Testis (tissue), 3 donors: ENCODE results near the gene AIFM1. TPM values are rescaled to one million over a fixed set of nuclear protein-coding genes. Genes with fewer than 3 reads are reported as not detected.

ENCODE experiments used
- DNase-seq: peaks from one replicate; pipeline ENCODE4 v3.0.0-alpha.2; 2019
- H3K27ac ChIP-seq, 2 donors: fragments of 200-600 bp; sonication (generic); one replicate each; pipeline ENCODE4 v1.5.1; 2019
- H3K27me3 ChIP-seq: fragments of 200-600 bp; sonication (generic); one replicate; pipeline ENCODE4 v1.5.1; 2019
- H3K36me3 ChIP-seq: fragments of 200-600 bp; sonication (generic); one replicate; pipeline ENCODE4 v1.5.1; 2017; ENCODE audit warnings: low read depth; ENCODE audit errors: missing control alignments
- H3K4me1 ChIP-seq: fragments of 200-600 bp; sonication (generic); one replicate; pipeline ENCODE4 v1.5.1; 2019
- H3K4me3 ChIP-seq, 2 donors: fragments of 200-600 bp; sonication (generic); one replicate each; pipeline ENCODE4 v1.5.1; 2017 to 2019
- H3K9me3 ChIP-seq: fragments of 200-600 bp; sonication (generic); one replicate; pipeline ENCODE4 v1.5.1; 2017
- CTCF ChIP-seq, 3 experiments: fragments of 450-650 bp in 2 of 3; fragments of 200-600 bp in 1 of 3; sonication (generic) in 1 of 3; IDR thresholded peaks; one replicate each; pipeline ENCODE4 v1.5.1; 2016 to 2019; ENCODE audit warnings: antibody characterized with exemption in 3 of 3, mild to moderate bottlenecking in 2 of 3, moderate library complexity in 1 of 3
- POLR2A ChIP-seq: fragments of 450-650 bp; IDR thresholded peaks from one replicate; pipeline ENCODE4 v1.6.1; 2017; ENCODE audit warnings: antibody characterized with exemption, mild to moderate bottlenecking, moderate library complexity
- WGBS, 2 donors: methylation state at CpG; one replicate each; pipeline ENCODE4 v1.1.5; 2018; 5-methylcytosine and 5-hydroxymethylcytosine counted together
- intact Hi-C: fragments of 100-400 bp; cut with DNase I; formaldehyde crosslinking; loops from one replicate; pipeline ENCODE4 v1.15.1; 2023; ENCODE audit warnings: low total_unique reads
- polyA plus RNA-seq: library from polyadenylated mRNA; stranded (reverse); fragments of 350-450 nt; fragmentation: Illumina TruSeq; extraction: RNeasy Lipid Tissue Mini Kit (QIAGEN cat#74804); gene quantifications from one replicate; pipeline ENCODE4 v1.2.3, GENCODE V29; 2014; ENCODE audit warnings: low read depth, low replicate concordance; ENCODE audit not compliant: insufficient read depth
- total RNA-seq, 2 donors: library from RNA; depleted of rRNA; stranded (reverse); fragments of >200 nt; gene quantifications; one replicate each; pipeline ENCODE4 v1.2.3, GENCODE V29; 2016

Gene AIFM1
- total and polyA plus RNA-seq, 3 donors from 2014 or later, result 55.1 to 70.1 (median 67.1) TPM

DNA sequence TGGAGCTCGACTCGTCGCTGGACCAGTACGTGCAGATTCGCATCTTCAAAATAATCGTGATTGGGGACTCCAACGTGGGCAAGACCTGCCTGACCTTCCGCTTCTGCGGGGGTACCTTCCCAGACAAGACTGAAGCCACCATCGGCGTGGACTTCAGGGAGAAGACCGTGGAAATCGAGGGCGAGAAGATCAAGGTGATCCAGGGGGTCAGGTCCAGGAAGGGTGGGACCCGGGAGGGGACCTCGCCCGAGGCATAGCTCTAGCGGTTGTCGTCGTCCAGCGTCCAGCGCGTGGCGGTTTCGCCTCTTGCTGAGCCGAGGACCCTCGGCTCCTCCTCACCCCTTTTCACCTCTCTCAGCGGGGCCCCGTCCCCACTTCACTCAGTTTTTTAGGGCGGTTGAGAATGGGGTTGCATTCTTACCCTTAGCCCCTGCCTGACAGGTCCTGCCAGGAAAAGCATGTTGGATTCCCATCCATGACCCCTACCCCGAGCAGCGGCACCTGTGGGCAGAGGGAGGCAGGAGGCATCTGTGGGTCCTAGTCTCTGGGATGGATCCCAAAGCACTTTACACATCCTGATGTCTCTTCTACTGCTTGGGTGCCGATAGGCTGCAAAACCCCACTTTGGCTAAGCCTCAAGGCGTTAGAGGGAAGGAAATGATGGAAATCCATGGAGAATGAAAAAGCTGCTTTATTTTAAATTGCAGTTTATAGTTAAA, 6.6 kb upstream of the AIFM1 start:
- Histone ChIP-seq H3K27ac (no peak overlapping the region), H3K4me3 (peak overlapping the region; percentile 18 to 50), H3K9me3 (no peaks in the 10 kb centered on the region), H3K4me1 (no peaks in the 10 kb centered on the region), H3K36me3 (no peaks in the 10 kb centered on the region), H3K27me3 (no peaks in the 10 kb centered on the region)
- intact Hi-C loops, result no loop called here
- 8 to 32% methylated on average over 10 to 18 of the region's 34 CpGs for WGBS, 2 donors
- DNase-seq, result no peak
- TF ChIP-seq POLR2A, result no peak
- TF ChIP-seq CTCF (IDR thresholded peaks at IDR 0.05), result no peak

DNA sequence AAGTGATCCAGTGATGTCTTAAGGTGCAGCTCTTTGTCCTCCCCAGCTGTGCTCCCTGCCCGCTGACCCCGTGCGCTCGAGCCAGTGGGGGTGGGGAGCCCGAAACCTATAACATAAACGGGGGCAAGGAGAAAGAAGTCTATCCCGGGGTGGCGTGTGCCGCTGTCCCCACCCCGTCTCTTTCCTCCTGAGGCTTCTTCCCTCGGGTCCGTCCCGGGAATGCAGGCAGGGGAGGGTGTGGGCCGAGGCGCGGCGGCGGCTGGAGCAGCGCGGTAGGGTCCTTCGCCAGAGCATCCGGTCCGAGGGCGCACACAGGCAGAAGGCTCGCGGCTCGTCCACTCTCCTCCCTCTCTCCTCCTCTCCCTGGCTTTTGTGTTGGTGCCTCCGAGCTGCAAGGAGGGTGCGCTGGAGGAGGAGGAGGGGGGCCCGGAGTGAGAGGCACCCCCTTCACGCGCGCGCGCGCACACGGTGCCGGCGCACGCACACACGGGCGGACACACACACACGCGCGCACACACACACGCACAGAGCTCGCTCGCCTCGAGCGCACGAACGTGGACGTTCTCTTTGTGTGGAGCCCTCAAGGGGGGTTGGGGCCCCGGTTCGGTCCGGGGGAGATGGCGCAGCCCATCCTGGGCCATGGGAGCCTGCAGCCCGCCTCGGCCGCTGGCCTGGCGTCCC, 5.9 kb upstream of the AIFM1 start, which contains the start of gene RAB33A:
Gene RAB33A, plus strand, starts transcription at position 517 of the 681 bp plus-strand sequence. Its CDS starts 101 bp downstream, at position 618.
- Histone ChIP-seq H3K4me3 (peak within 1 kb of the TSS; percentile 18 to 50), H3K27me3 (no peaks in the 10 kb centered on the region), H3K9me3 (no peaks in the 10 kb centered on the region), H3K4me1 (peaks cover 3% of the 10 kb centered on the region), H3K36me3 (no peaks in the 10 kb centered on the region), H3K27ac (no peak within 1 kb of the TSS)
- intact Hi-C loops, result no loop called here
- peak; percentile 16 for DNase-seq
- TF ChIP-seq POLR2A (no peak), CTCF (IDR thresholded peaks at IDR 0.05) (no peak)
- 0% methylated on average over 3 to 5 of the region's 61 CpGs for WGBS, 2 donors

- 2 to 20% methylated on average over 1 to 9 of the region's 36 CpGs for WGBS, 2 donors
- peak; percentile 57 for DNase-seq
- intact Hi-C loops, result no loop called here
These were observed 5.3 kb upstream of the AIFM1 start for GRCh38 chrX:130170752-130171445.

GRCh38 chrX:130167040-130167439, 1.4 kb upstream of the AIFM1 start:
- TF ChIP-seq CTCF (IDR thresholded peaks at IDR 0.05), result no peak
- TF ChIP-seq POLR2A, result no peak
- no peaks in the 10 kb centered on the region for H3K27me3 ChIP-seq
- H3K4me3 ChIP-seq, result no peak overlapping the region
- no peak for DNase-seq
- no peak overlapping the region for H3K27ac ChIP-seq
- intact Hi-C loops, result no loop called here
- H3K36me3 ChIP-seq, result no peaks in the 10 kb centered on the region
- WGBS, 2 donors, result 46 to 48% methylated on average over 4 of the region's 4 CpGs
- peaks cover 3% of the 10 kb centered on the region for H3K4me1 ChIP-seq
- H3K9me3 ChIP-seq, result no peaks in the 10 kb centered on the region

More at GRCh38 chrX:130170752-130171445, 5.3 kb upstream of the AIFM1 start:
- TF ChIP-seq CTCF (IDR thresholded peaks at IDR 0.05), result no peak
- TF ChIP-seq POLR2A, result no peak
- Histone ChIP-seq H3K4me1 (peaks cover 3% of the 10 kb centered on the region), H3K36me3 (no peaks in the 10 kb centered on the region), H3K9me3 (no peaks in the 10 kb centered on the region), H3K27ac (no peak overlapping the region), H3K27me3 (no peaks in the 10 kb centered on the region), H3K4me3 (peak overlapping the region; percentile 18 to 50)
